Adipocyte (in vitro differentiated cells): ENCODE data around the gene HPS1.
"Not testable (repeated sequence)": the region's sequence is repeated elsewhere in the genome, so short reads cannot be mapped to it uniquely, and the experiment has no call there.

ENCODE experiments used
- DNase-seq: peaks from one replicate; pipeline ENCODE4 v3.0.0-alpha.2; 2015; ENCODE audit warnings: low read depth
- H3K27me3 ChIP-seq: replicated peaks from 2 replicates; pipeline ENCODE4 v1.7.0; 2013; ENCODE audit warnings: mild to moderate bottlenecking, low read length, moderate library complexity; ENCODE audit not compliant: control insufficient read depth, insufficient read depth
- H3K36me3 ChIP-seq: 2 replicates; pipeline ENCODE4 v1.7.0; 2013; ENCODE audit warnings: low read length, mild to moderate bottlenecking, moderate library complexity; ENCODE audit not compliant: control insufficient read depth, insufficient read depth, severe bottlenecking
- H3K4me1 ChIP-seq: 2 replicates; pipeline ENCODE4 v1.7.0; 2013; ENCODE audit warnings: mild to moderate bottlenecking, low read length, moderate library complexity; ENCODE audit not compliant: control insufficient read depth, insufficient read depth
- H3K4me3 ChIP-seq: 2 replicates; pipeline ENCODE4 v1.7.0; 2013; ENCODE audit warnings: mild to moderate bottlenecking, low read length, moderate library complexity
- H3K9ac ChIP-seq: 2 replicates; pipeline ENCODE4 v1.7.0; 2013; ENCODE audit warnings: mild to moderate bottlenecking, low read length, moderate library complexity
- H3K9me3 ChIP-seq: 2 replicates; pipeline ENCODE4 v1.7.0; 2013; ENCODE audit warnings: mild to moderate bottlenecking, low read length, moderate library complexity; ENCODE audit not compliant: control insufficient read depth

HPS1 gene

GRCh38 chr10:98396096-98397063, 50.4 kb downstream of the HPS1 start:
- H3K27me3 ChIP-seq = no peaks in the 10 kb centered on the region
- no peak overlapping the region for H3K9ac ChIP-seq
- H3K4me3 ChIP-seq = no peak overlapping the region
- peaks cover 5% of the 10 kb centered on the region for H3K4me1 ChIP-seq
- H3K36me3 ChIP-seq = no peaks in the 10 kb centered on the region
- no peaks in the 10 kb centered on the region for H3K9me3 ChIP-seq
- DNase-seq = no peak

GRCh38 chr10:98394851-98395440, 51.8 kb downstream of the HPS1 start:
- no peak for DNase-seq
- Histone ChIP-seq H3K9me3 (no peaks in the 10 kb centered on the region), H3K9ac (no peak overlapping the region), H3K4me1 (peaks cover 5% of the 10 kb centered on the region), H3K27me3 (no peaks in the 10 kb centered on the region), H3K4me3 (no peak overlapping the region), H3K36me3 (no peaks in the 10 kb centered on the region)

- H3K4me3 ChIP-seq = no peak overlapping the region
- no peaks in the 10 kb centered on the region for H3K9me3 ChIP-seq
- no peaks in the 10 kb centered on the region for H3K36me3 ChIP-seq
- no peak for DNase-seq
- H3K27me3 ChIP-seq = no peaks in the 10 kb centered on the region
- H3K9ac ChIP-seq = no peak overlapping the region
- H3K4me1 ChIP-seq = peaks cover 5% of the 10 kb centered on the region
Observed at GRCh38 chr10:98391578-98391991, 55.1 kb downstream of the HPS1 start.

GRCh38 chr10:98391065-98391464, 55.7 kb downstream of the HPS1 start:
- H3K9me3 ChIP-seq = no peaks in the 10 kb centered on the region
- DNase-seq = no peak
- H3K27me3 ChIP-seq = no peaks in the 10 kb centered on the region
- H3K36me3 ChIP-seq = no peaks in the 10 kb centered on the region
- peaks cover 5% of the 10 kb centered on the region for H3K4me1 ChIP-seq
- no peak overlapping the region for H3K9ac ChIP-seq
- no peak overlapping the region for H3K4me3 ChIP-seq

- Histone ChIP-seq H3K4me3 (no peak overlapping the region), H3K9me3 (no peaks in the 10 kb centered on the region), H3K36me3 (no peaks in the 10 kb centered on the region), H3K4me1 (peaks cover 5% of the 10 kb centered on the region), H3K27me3 (no peaks in the 10 kb centered on the region), H3K9ac (no peak overlapping the region)
- DNase-seq = no peak
Observed at GRCh38 chr10:98390406-98390805, 56.3 kb downstream of the HPS1 start.

- Histone ChIP-seq H3K4me3 (no peak overlapping the region), H3K9ac (no peak overlapping the region), H3K9me3 (no peaks in the 10 kb centered on the region), H3K4me1 (peaks cover 5% of the 10 kb centered on the region), H3K36me3 (no peaks in the 10 kb centered on the region), H3K27me3 (no peaks in the 10 kb centered on the region)
- DNase-seq = no peak
Observed at GRCh38 chr10:98389398-98389797, 57.3 kb downstream of the HPS1 start.

- Histone ChIP-seq H3K27me3 (no peaks in the 10 kb centered on the region), H3K9me3 (no peaks in the 10 kb centered on the region), H3K9ac (no peak overlapping the region), H3K4me3 (no peak overlapping the region), H3K36me3 (no peaks in the 10 kb centered on the region), H3K4me1 (peaks cover 11% of the 10 kb centered on the region)
- no peak for DNase-seq
Observed at GRCh38 chr10:98388101-98388655, 58.6 kb downstream of the HPS1 start.

- Histone ChIP-seq H3K4me1 (peaks cover 15% of the 10 kb centered on the region), H3K27me3 (no peaks in the 10 kb centered on the region), H3K4me3 (no peak overlapping the region), H3K9me3 (no peaks in the 10 kb centered on the region), H3K9ac (no peak overlapping the region), H3K36me3 (no peaks in the 10 kb centered on the region)
- no peak for DNase-seq
Observed at GRCh38 chr10:98384531-98385133, 62.1 kb downstream of the HPS1 start.

- Histone ChIP-seq H3K9ac (no peak overlapping the region), H3K4me1 (peaks cover 15% of the 10 kb centered on the region), H3K27me3 (no peaks in the 10 kb centered on the region), H3K36me3 (no peaks in the 10 kb centered on the region), H3K4me3 (no peak overlapping the region), H3K9me3 (no peaks in the 10 kb centered on the region)
- no peak for DNase-seq
Observed at GRCh38 chr10:98383869-98384268, 62.9 kb downstream of the HPS1 start.

GRCh38 chr10:98383134-98383667, 63.5 kb downstream of the HPS1 start:
- H3K4me1 ChIP-seq = peaks cover 15% of the 10 kb centered on the region
- H3K9ac ChIP-seq, H3K27me3 ChIP-seq, H3K36me3 ChIP-seq, H3K9me3 ChIP-seq, H3K4me3 ChIP-seq: not testable (repeated sequence)
- DNase-seq = peak; percentile 50

- Histone ChIP-seq H3K9ac (no peak overlapping the region), H3K27me3 (no peaks in the 10 kb centered on the region)
Observed at GRCh38 chr10:98382691-98383101, 64.0 kb downstream of the HPS1 start.

More at GRCh38 chr10:98382691-98383101, 64.0 kb downstream of the HPS1 start:
- no peaks in the 10 kb centered on the region for H3K9me3 ChIP-seq
- peaks cover 15% of the 10 kb centered on the region for H3K4me1 ChIP-seq
- no peaks in the 10 kb centered on the region for H3K36me3 ChIP-seq
- no peak overlapping the region for H3K4me3 ChIP-seq
- no peak for DNase-seq
